Lung (tissue), 12 donors: ENCODE measurements around the gene LIPH. TPM values are rescaled to one million over a fixed set of nuclear protein-coding genes. Genes with fewer than 3 reads are reported as not detected.
"Not testable (repeated sequence)": the region's sequence is repeated elsewhere in the genome, so short reads cannot be mapped to it uniquely, and the experiment has no call there.

Experiments used
- ATAC-seq: fragments of 200-7000 bp; cut with Tn5 transposase; one replicate; pipeline ENCODE4 v1.9.1; 2020; ENCODE audit warnings: moderate number of reproducible peaks; ENCODE audit not compliant: insufficient read depth, low FRiP score
- DNase-seq, 3 donors: peaks; one replicate each; pipeline ENCODE4 v3.0.0-alpha.2; 2013 to 2017
- H3K27ac ChIP-seq, 2 donors: one replicate each; pipeline ENCODE4 v1.5.1; 2013; ENCODE audit warnings: mild to moderate bottlenecking in 2 of 2, moderate library complexity in 2 of 2, control low read depth in 1 of 2, inconsistent platforms in 1 of 2, low read depth in 1 of 2, low read length in 1 of 2
- H3K27me3 ChIP-seq, 3 donors: one replicate each; pipeline ENCODE4 v1.5.1; 2013; ENCODE audit warnings: low read length in 2 of 3; ENCODE audit not compliant: control insufficient read depth in 3 of 3, insufficient read depth in 3 of 3
- H3K36me3 ChIP-seq, 4 donors: one replicate each; pipeline ENCODE4 v1.5.1; 2013; ENCODE audit warnings: low read length in 4 of 4, mild to moderate bottlenecking in 1 of 4, moderate library complexity in 1 of 4; ENCODE audit not compliant: control insufficient read depth in 4 of 4, insufficient read depth in 4 of 4
- H3K4me1 ChIP-seq, 5 donors: one replicate each; pipeline ENCODE4 v1.5.1; 2013; ENCODE audit warnings: low read length in 5 of 5, mild to moderate bottlenecking in 2 of 5, moderate library complexity in 1 of 5; ENCODE audit not compliant: control insufficient read depth in 5 of 5, insufficient read depth in 5 of 5
- H3K4me3 ChIP-seq: one replicate; pipeline ENCODE4 v1.5.1; 2013; ENCODE audit warnings: mild to moderate bottlenecking, control low read depth, moderate library complexity
- H3K9ac ChIP-seq, 2 donors: one replicate each; pipeline ENCODE4 v1.5.1; 2013; ENCODE audit warnings: low read length in 2 of 2, control low read depth in 1 of 2; ENCODE audit not compliant: insufficient read depth in 1 of 2
- H3K9me3 ChIP-seq, 4 donors: one replicate each; pipeline ENCODE4 v1.5.1; 2013; ENCODE audit warnings: low read length in 3 of 4, mild to moderate bottlenecking in 1 of 4, moderate library complexity in 1 of 4; ENCODE audit not compliant: control insufficient read depth in 4 of 4, insufficient read depth in 3 of 4
- CTCF ChIP-seq: IDR thresholded peaks from 2 replicates; pipeline ENCODE4 v1.5.1; 2012; ENCODE audit warnings: mild to moderate bottlenecking; ENCODE audit errors: control extremely low read depth, extremely low read depth
- WGBS, 2 donors: extraction: QIAGEN DNeasy Blood & Tissue Kit; methylation state at CpG; one replicate each; pipeline ENCODE4 v1.1.7; 2013; 5-methylcytosine and 5-hydroxymethylcytosine counted together
- polyA plus RNA-seq, 2 donors: library from polyadenylated mRNA; stranded (reverse); fragments of 200-250 nt; gene quantifications; one replicate each; pipeline ENCODE4 v1.2.1, GENCODE V29; 2013
- total RNA-seq, 2 donors: library from RNA; depleted of rRNA in 1 of 2; stranded (reverse); fragments of >200 nt in 1 of 2; gene quantifications; one replicate each; pipeline ENCODE4 v1.2.1, GENCODE V29; 2014 to 2021
- donor health status: control.
- donor health status: control.
- donor health status: Bipolar disorder and iron deficiency.
- donor health status: healthy.
- donor health status: DM: yes; HTN: yes; CAD: no.

The LIPH gene
- total and polyA plus RNA-seq, 4 donors: 6.2 to 26.1 (median 15.0) TPM

- DNase-seq (peak in 2 of 3 donors; percentile 54 to 78), ATAC-seq (peak; percentile 36)
- Histone ChIP-seq H3K4me3 (no peak overlapping the region), H3K4me1 (peaks cover 0 to 3% (median 0%) of the 10 kb centered on the region in 5 donors), H3K27me3 (peaks cover 0 to 6% (median 0%) of the 10 kb centered on the region in 3 donors), H3K9ac (peak overlapping the region in 1 of 2 donors; percentile 23), H3K9me3 (no peaks in the 10 kb centered on the region), H3K27ac (no peak overlapping the region), H3K36me3 (no peaks in the 10 kb centered on the region)
- no peak for TF ChIP-seq CTCF
- 76 to 85% methylated on average over 3 of the region's 3 CpGs for WGBS, 2 donors
Measured at GRCh38 chr3:185558395-185558794, 6.0 kb upstream of the LIPH start.

- H3K4me3 ChIP-seq, DNase-seq, H3K9me3 ChIP-seq, H3K27me3 ChIP-seq, H3K36me3 ChIP-seq, H3K9ac ChIP-seq, H3K27ac ChIP-seq, H3K4me1 ChIP-seq, ATAC-seq: not testable (repeated sequence)
- WGBS, 2 donors: 84 to 87% methylated on average over 6 of the region's 6 CpGs
Measured at GRCh38 chr3:185556640-185557039, 4.3 kb upstream of the LIPH start.

- H3K27ac ChIP-seq: peak overlapping the region in 1 of 2 donors; percentile 53
- 68 to 75% methylated on average over 1 of the region's 1 CpG for WGBS, 2 donors
- DNase-seq: no peak
- no peaks in the 10 kb centered on the region for H3K9me3 ChIP-seq
- TF ChIP-seq CTCF: no peak
- H3K27me3 ChIP-seq: peaks cover 0 to 3% (median 0%) of the 10 kb centered on the region in 3 donors
- no peak overlapping the region for H3K9ac ChIP-seq
- H3K36me3 ChIP-seq: no peaks in the 10 kb centered on the region
- peaks cover 0 to 3% (median 0%) of the 10 kb centered on the region in 5 donors for H3K4me1 ChIP-seq
- no peak for ATAC-seq
- H3K4me3 ChIP-seq: no peak overlapping the region
Measured at GRCh38 chr3:185555860-185556347, 3.5 kb upstream of the LIPH start.

- H3K27ac ChIP-seq: no peak overlapping the region
- H3K9ac ChIP-seq: no peak overlapping the region
- DNase-seq (no peak), ATAC-seq (no peak)
- H3K27me3 ChIP-seq: no peaks in the 10 kb centered on the region
- H3K36me3 ChIP-seq: no peaks in the 10 kb centered on the region
- no peaks in the 10 kb centered on the region for H3K9me3 ChIP-seq
- 78 to 95% methylated on average over 4 of the region's 4 CpGs for WGBS, 2 donors
- peaks cover 0 to 3% (median 0%) of the 10 kb centered on the region in 5 donors for H3K4me1 ChIP-seq
- H3K4me3 ChIP-seq: no peak overlapping the region
- no peak for TF ChIP-seq CTCF
Measured at GRCh38 chr3:185555101-185555501, 2.7 kb upstream of the LIPH start.
